ENCODE results near the gene RASGRP3. TPM values are rescaled to one million over a fixed set of nuclear protein-coding genes. Genes with fewer than 3 reads are reported as not detected.

Gene RASGRP3
- total and polyA plus RNA-seq, 2 of the 13 experiments (the other 11 are each of a cell fraction or from before 2014, with no cell fraction given), result 0.01 TPM; not detected in 1

DNA sequence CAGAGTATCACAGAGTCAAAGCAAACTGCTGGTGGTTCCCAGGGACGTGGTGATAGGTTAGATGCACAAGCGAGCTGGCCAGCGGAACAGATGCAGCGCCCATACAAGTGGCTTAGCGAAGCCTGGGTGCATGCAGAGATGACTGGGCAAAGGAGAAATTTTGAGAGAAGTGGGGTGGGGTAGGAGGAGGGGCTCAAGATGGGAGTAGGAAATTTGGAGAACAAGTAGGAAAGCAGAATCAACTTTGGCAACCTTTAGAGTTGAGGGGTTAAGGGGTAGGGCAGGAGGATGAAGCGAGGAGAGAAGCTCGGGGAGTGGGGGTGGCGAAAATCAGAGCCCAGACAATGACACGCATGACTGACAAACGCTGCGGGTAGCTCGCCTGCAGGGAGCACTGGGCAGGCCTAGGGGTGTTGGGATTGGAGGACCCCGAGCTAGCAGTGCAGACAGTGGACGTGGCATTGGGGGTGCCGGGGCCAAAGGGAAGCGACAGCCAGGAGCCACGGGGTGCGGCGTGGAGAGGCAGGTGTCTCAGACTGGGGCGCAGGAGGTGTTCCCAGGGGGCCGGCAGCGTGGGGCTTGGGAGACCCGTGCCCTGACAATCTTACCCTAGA lies 122.2 kb downstream of the RASGRP3 start (continued):
- TF ChIP-seq, protein P1, sequence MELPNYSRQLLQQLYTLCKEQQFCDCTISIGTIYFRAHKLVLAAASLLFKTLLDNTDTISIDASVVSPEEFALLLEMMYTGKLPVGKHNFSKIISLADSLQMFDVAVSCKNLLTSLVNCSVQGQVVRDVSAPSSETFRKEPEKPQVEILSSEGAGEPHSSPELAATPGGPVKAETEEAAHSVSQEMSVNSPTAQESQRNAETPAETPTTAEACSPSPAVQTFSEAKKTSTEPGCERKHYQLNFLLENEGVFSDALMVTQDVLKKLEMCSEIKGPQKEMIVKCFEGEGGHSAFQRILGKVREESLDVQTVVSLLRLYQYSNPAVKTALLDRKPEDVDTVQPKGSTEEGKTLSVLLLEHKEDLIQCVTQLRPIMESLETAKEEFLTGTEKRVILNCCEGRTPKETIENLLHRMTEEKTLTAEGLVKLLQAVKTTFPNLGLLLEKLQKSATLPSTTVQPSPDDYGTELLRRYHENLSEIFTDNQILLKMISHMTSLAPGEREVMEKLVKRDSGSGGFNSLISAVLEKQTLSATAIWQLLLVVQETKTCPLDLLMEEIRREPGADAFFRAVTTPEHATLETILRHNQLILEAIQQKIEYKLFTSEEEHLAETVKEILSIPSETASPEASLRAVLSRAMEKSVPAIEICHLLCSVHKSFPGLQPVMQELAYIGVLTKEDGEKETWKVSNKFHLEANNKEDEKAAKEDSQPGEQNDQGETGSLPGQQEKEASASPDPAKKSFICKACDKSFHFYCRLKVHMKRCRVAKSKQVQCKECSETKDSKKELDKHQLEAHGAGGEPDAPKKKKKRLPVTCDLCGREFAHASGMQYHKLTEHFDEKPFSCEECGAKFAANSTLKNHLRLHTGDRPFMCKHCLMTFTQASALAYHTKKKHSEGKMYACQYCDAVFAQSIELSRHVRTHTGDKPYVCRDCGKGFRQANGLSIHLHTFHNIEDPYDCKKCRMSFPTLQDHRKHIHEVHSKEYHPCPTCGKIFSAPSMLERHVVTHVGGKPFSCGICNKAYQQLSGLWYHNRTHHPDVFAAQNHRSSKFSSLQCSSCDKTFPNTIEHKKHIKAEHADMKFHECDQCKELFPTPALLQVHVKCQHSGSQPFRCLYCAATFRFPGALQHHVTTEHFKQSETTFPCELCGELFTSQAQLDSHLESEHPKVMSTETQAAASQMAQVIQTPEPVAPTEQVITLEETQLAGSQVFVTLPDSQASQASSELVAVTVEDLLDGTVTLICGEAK (IDR thresholded peaks at IDR 0.05), result no peak
- TF ChIP-seq, protein P1 (CRISPR knock-in tag; IDR thresholded peaks at IDR 0.05), result 0 out of 2 replicates have a peak, but pooled peaks have one; percentile 10
- TF ChIP-seq SATB2 (CRISPR knock-in tag; IDR thresholded peaks at IDR 0.05) (no peak), TBX3 (IDR thresholded peaks at IDR 0.05; ENCODE audit: borderline replicate concordance) (no peak), ZNF564 (CRISPR knock-in tag; IDR thresholded peaks at IDR 0.05) (0 out of 2 replicates have a peak, but pooled peaks have one; percentile 28), ZNF550 (CRISPR knock-in tag; IDR thresholded peaks at IDR 0.05; ENCODE audit: borderline replicate concordance) (no peak), SP2 (CRISPR knock-in tag; IDR thresholded peaks at IDR 0.05) (peak; percentile 22), ZNF761 (CRISPR knock-in tag; conservative IDR thresholded peaks at IDR 0.05) (0 out of 2 replicates have a peak, but pooled peaks have one; percentile 87), ZNF768 (CRISPR knock-in tag; IDR thresholded peaks at IDR 0.05) (0 out of 2 replicates have a peak, but pooled peaks have one; percentile 8), ZNF878 (CRISPR knock-in tag; IDR thresholded peaks at IDR 0.05) (0 out of 2 replicates have a peak, but pooled peaks have one; percentile 50), ZNF160 (CRISPR knock-in tag; IDR thresholded peaks at IDR 0.05) (peak; percentile 30; the same call in 1 of the 2 replicates), DMAP1 (CRISPR knock-in tag; IDR thresholded peaks at IDR 0.05) (no peak)
- TF ChIP-seq, protein P2, sequence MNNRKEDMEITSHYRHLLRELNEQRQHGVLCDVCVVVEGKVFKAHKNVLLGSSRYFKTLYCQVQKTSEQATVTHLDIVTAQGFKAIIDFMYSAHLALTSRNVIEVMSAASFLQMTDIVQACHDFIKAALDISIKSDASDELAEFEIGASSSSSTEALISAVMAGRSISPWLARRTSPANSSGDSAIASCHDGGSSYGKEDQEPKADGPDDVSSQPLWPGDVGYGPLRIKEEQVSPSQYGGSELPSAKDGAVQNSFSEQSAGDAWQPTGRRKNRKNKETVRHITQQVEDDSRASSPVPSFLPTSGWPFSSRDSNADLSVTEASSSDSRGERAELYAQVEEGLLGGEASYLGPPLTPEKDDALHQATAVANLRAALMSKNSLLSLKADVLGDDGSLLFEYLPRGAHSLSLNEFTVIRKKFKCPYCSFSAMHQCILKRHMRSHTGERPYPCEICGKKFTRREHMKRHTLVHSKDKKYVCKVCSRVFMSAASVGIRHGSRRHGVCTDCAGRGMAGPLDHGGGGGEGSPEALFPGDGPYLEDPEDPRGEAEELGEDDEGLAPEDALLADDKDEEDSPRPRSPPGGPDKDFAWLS (CRISPR knock-in tag; IDR thresholded peaks at IDR 0.05; ENCODE audit: borderline replicate concordance), result 0 out of 2 replicates have a peak, but pooled peaks have one; percentile 71
- TF ChIP-seq, protein P3, sequence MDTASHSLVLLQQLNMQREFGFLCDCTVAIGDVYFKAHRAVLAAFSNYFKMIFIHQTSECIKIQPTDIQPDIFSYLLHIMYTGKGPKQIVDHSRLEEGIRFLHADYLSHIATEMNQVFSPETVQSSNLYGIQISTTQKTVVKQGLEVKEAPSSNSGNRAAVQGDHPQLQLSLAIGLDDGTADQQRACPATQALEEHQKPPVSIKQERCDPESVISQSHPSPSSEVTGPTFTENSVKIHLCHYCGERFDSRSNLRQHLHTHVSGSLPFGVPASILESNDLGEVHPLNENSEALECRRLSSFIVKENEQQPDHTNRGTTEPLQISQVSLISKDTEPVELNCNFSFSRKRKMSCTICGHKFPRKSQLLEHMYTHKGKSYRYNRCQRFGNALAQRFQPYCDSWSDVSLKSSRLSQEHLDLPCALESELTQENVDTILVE (CRISPR knock-in tag; IDR thresholded peaks at IDR 0.05), result no peak
- TF ChIP-seq, protein P4, sequence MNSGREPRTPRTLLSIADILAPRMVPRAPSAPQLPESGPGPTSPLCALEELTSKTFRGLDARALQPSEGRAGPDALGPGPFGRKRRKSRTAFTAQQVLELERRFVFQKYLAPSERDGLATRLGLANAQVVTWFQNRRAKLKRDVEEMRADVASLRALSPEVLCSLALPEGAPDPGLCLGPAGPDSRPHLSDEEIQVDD (CRISPR knock-in tag; IDR thresholded peaks at IDR 0.05; ENCODE audit: borderline replicate concordance), result peak; percentile 78
- TF ChIP-seq, protein P5, sequence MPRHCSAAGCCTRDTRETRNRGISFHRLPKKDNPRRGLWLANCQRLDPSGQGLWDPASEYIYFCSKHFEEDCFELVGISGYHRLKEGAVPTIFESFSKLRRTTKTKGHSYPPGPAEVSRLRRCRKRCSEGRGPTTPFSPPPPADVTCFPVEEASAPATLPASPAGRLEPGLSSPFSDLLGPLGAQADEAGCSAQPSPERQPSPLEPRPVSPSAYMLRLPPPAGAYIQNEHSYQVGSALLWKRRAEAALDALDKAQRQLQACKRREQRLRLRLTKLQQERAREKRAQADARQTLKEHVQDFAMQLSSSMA (CRISPR knock-in tag; IDR thresholded peaks at IDR 0.05), result 0 out of 2 replicates have a peak, but pooled peaks have one; percentile 39
